Sigmoid colon (tissue), 4 donors: ENCODE results near the gene CACNA1A.

Experiments
- EP300 ChIP-seq, 4 donors: sonication (generic); formaldehyde crosslinking; IDR thresholded peaks; one replicate each; pipeline ENCODE4 v1.6.1; 2017; ENCODE audit warnings: antibody characterized with exemption in 4 of 4
- POLR2A ChIP-seq, 2 donors: fragments of 450-650 bp; IDR thresholded peaks; one replicate each; pipeline ENCODE4 v1.6.1; 2016; ENCODE audit warnings: antibody characterized with exemption in 2 of 2, mild to moderate bottlenecking in 2 of 2, moderate library complexity in 2 of 2
- POLR2AphosphoS5 ChIP-seq, 4 donors: sonication (generic); formaldehyde crosslinking; IDR thresholded peaks; one replicate each; pipeline ENCODE4 v1.6.1; 2017; ENCODE audit warnings: antibody characterized with exemption in 4 of 4
- TF ChIP-seq, protein P1 (sequence below), 4 experiments: fragments of 450-650 bp in 3 of 4; fragments of 200-600 bp in 1 of 4; IDR thresholded peaks; one replicate each; pipeline ENCODE4 v1.5.1; 2016 to 2019; ENCODE audit warnings: antibody characterized with exemption in 4 of 4, mild to moderate bottlenecking in 3 of 4, moderate library complexity in 2 of 4

DNA sequence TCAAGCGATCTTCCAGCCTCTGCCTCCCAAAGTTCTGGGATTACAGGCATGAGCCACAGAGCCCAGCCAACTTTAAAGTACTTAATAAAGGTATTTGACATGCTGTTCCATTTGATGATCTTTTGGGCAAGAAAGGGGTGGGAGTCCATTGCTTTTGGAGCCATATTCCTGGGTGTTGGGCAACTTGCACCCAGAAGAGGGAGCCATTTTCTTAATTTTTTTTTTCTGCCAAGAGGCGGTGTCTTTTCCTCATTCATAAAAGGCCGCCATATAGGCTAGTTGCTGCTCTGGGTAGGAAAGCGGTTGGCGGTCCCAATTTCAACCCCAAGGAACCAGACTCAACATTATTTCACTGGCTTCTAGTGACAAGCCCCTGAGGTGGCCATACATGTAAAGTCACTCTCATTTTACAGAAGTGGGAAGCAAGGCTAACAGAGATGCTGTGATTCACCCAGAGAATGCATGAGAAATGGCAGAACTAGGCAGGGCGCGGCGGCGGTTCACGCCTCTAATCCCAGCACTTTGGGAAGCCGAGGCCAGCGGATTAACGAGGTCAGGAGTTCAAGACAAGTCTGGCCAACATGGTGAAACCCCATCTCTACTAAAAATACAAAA is 139.6 kb downstream of the CACNA1A start:
- TF ChIP-seq POLR2AphosphoS5 (IDR thresholded peaks at IDR 0.05) (no peak), EP300 (IDR thresholded peaks at IDR 0.05) (no peak), POLR2A (IDR thresholded peaks at IDR 0.05) (no peak)
- TF ChIP-seq, protein P1, sequence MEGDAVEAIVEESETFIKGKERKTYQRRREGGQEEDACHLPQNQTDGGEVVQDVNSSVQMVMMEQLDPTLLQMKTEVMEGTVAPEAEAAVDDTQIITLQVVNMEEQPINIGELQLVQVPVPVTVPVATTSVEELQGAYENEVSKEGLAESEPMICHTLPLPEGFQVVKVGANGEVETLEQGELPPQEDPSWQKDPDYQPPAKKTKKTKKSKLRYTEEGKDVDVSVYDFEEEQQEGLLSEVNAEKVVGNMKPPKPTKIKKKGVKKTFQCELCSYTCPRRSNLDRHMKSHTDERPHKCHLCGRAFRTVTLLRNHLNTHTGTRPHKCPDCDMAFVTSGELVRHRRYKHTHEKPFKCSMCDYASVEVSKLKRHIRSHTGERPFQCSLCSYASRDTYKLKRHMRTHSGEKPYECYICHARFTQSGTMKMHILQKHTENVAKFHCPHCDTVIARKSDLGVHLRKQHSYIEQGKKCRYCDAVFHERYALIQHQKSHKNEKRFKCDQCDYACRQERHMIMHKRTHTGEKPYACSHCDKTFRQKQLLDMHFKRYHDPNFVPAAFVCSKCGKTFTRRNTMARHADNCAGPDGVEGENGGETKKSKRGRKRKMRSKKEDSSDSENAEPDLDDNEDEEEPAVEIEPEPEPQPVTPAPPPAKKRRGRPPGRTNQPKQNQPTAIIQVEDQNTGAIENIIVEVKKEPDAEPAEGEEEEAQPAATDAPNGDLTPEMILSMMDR (IDR thresholded peaks at IDR 0.05), result no peak
